GM15510 (cell line): Measurements from ENCODE around the gene ZNF346.

Source experiments
- POLR2A ChIP-seq: IDR thresholded peaks from 3 replicates; pipeline ENCODE4 v1.6.1; 2011; ENCODE audit warnings: borderline replicate concordance; ENCODE audit not compliant: insufficient read length; ENCODE audit errors: extremely low read depth

ZNF346 gene

GRCh38 chr5:177111720-177112394, 89.4 kb downstream of the ZNF346 start:
- TF ChIP-seq POLR2A, result no peak

- TF ChIP-seq POLR2A, result no peak
Measured at GRCh38 chr5:177112589-177113220, 90.2 kb downstream of the ZNF346 start.

GRCh38 chr5:177113566-177114424, 91.3 kb downstream of the ZNF346 start:
- no peak for TF ChIP-seq POLR2A

GRCh38 chr5:177116631-177117373, 94.3 kb downstream of the ZNF346 start:
- TF ChIP-seq POLR2A, result peak; percentile 25

- no peak for TF ChIP-seq POLR2A
Measured at GRCh38 chr5:177117441-177118045, 95.0 kb downstream of the ZNF346 start.

GRCh38 chr5:177122566-177122965, 100.1 kb downstream of the ZNF346 start:
- TF ChIP-seq POLR2A, result no peak

GRCh38 chr5:177123789-177124485, 101.4 kb downstream of the ZNF346 start:
- TF ChIP-seq POLR2A, result no peak

GRCh38 chr5:177124486-177124991, 102.0 kb downstream of the ZNF346 start:
- no peak for TF ChIP-seq POLR2A

GRCh38 chr5:177126771-177127170, 104.3 kb downstream of the ZNF346 start:
- no peak for TF ChIP-seq POLR2A

- no peak for TF ChIP-seq POLR2A
Measured at GRCh38 chr5:177128551-177128981, 106.1 kb downstream of the ZNF346 start.

- no peak for TF ChIP-seq POLR2A
Measured at GRCh38 chr5:177130211-177131018, 107.9 kb downstream of the ZNF346 start.
